ENCODE data around the gene ABLIM1.

ABLIM1 gene

DNA sequence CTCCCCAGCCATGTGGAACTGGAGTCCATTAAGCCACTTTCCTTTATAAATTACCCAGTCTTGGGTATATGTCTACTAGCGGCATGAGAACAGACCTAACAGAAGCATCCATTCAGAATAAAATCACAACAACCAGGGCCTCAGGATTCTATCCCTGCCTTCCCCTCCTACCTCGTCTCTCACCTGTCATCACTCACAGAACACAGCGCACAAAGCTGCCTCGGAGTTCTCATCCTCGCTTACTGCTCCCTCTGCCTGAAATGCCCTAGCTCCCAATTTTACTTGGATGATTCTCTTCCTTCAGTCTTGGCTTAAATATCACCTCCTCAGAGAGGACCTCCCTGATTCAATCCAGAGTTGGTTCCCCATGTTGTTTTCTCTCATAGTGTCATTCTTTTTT lies 183.1 kb downstream of the ABLIM1 start:
- no peak for DNase-seq (ENCODE audit: low read depth)
- TF ChIP-seq, protein P1, sequence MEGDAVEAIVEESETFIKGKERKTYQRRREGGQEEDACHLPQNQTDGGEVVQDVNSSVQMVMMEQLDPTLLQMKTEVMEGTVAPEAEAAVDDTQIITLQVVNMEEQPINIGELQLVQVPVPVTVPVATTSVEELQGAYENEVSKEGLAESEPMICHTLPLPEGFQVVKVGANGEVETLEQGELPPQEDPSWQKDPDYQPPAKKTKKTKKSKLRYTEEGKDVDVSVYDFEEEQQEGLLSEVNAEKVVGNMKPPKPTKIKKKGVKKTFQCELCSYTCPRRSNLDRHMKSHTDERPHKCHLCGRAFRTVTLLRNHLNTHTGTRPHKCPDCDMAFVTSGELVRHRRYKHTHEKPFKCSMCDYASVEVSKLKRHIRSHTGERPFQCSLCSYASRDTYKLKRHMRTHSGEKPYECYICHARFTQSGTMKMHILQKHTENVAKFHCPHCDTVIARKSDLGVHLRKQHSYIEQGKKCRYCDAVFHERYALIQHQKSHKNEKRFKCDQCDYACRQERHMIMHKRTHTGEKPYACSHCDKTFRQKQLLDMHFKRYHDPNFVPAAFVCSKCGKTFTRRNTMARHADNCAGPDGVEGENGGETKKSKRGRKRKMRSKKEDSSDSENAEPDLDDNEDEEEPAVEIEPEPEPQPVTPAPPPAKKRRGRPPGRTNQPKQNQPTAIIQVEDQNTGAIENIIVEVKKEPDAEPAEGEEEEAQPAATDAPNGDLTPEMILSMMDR (IDR thresholded peaks at IDR 0.05; ENCODE audit: low read length, missing control alignments): no peak

DNA sequence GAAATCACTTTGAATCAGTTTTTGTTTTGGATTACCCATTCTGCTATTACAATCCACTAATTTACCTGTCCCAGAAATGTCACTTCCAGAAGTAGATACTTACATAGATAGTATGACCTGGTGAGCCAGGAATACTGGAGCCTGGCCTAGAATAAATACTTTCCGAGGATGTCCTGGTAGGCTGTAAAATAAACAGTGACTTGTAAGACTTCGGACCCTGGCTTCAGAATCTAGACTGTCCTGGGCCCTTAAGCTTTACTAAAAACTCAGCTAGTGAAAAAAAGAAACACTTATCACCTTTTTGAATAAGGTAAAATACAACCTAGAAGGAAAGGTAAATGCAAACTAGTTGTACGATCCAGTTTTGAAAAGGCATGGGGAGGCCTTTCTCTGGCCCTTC lies 184.3 kb downstream of the ABLIM1 start:
- no peak overlapping the region for H3K4me3 ChIP-seq (replicated peaks; ENCODE audit: low read depth, low read length)
- TF ChIP-seq, protein P1 (IDR thresholded peaks at IDR 0.05; ENCODE audit: low read length, missing control alignments): no peak
- DNase-seq (ENCODE audit: low read depth): no peak

More for the DNA sequence above, 183.1 kb downstream of the ABLIM1 start:
- H3K4me3 ChIP-seq (replicated peaks; ENCODE audit: low read depth, low read length): no peak overlapping the region

DNA sequence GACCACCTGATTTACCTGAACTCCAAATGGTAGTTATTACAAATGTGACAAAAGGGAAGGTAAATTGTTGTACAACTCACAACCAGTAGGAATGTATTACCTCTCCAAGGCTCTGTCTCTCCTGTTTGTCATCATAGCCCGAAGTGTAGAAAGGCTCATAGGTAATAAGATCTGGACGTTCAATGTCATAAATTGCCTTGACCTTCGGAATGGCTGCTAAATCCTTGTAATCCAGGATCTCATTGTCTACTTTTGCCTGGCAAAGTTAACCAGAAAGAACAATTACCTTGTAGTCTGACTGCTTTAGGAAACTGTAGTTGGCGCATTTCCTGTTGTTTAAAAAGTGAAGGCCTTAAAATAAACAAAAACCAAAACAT lies 185.2 kb downstream of the ABLIM1 start:
- TF ChIP-seq, protein P1 (IDR thresholded peaks at IDR 0.05; ENCODE audit: low read length, missing control alignments): no peak
- no peak for DNase-seq (ENCODE audit: low read depth)
- no peak overlapping the region for H3K4me3 ChIP-seq (replicated peaks; ENCODE audit: low read depth, low read length)

DNA sequence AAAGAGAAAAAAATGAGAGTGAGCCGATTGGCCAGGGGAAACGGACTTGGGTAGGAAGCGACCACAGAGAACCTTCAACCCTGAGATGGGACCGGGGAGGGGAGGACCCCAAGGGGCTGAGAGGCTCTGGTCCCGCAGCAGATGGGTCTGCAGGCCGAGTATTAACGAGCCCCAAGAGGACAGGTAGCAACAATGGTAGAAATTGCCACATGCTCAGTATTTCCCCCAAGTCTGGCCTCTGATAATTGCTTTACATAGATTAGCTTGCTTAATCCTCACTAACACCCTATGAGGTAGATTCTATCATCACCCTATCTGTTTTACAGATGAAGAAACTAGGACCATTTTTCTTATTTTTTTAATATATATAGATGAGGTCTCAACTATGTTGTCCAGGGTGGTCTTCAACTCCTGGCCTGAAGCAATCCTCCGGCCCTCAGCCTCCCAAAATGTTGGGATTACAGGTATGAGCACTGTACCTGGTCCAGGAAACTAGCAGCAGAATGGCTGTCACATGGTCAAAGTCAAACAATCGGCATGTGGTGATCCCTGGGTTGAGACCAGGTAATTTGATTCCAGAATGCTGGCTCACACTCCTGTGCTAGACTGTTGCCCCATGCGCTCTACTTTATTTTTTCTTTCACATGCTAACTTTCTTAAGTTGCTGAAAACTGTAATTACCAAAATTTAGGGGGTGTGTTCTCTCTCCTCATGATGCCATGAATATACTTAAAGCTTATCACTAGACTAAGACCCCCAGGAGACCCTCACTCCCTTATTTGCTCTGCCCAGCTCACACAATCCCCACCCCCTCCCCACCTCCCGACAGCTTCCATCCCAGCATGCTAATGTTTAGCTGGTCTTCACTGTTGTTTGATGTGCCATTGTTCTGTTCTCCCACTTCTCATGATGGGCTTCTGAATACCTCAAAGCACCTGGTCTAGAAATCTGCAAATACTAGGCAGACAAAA lies 185.9 kb downstream of the ABLIM1 start:
- no peak for DNase-seq (ENCODE audit: low read depth)
- TF ChIP-seq, protein P1 (IDR thresholded peaks at IDR 0.05; ENCODE audit: low read length, missing control alignments): no peak
- no peak overlapping the region for H3K4me3 ChIP-seq (replicated peaks; ENCODE audit: low read depth, low read length)

DNA sequence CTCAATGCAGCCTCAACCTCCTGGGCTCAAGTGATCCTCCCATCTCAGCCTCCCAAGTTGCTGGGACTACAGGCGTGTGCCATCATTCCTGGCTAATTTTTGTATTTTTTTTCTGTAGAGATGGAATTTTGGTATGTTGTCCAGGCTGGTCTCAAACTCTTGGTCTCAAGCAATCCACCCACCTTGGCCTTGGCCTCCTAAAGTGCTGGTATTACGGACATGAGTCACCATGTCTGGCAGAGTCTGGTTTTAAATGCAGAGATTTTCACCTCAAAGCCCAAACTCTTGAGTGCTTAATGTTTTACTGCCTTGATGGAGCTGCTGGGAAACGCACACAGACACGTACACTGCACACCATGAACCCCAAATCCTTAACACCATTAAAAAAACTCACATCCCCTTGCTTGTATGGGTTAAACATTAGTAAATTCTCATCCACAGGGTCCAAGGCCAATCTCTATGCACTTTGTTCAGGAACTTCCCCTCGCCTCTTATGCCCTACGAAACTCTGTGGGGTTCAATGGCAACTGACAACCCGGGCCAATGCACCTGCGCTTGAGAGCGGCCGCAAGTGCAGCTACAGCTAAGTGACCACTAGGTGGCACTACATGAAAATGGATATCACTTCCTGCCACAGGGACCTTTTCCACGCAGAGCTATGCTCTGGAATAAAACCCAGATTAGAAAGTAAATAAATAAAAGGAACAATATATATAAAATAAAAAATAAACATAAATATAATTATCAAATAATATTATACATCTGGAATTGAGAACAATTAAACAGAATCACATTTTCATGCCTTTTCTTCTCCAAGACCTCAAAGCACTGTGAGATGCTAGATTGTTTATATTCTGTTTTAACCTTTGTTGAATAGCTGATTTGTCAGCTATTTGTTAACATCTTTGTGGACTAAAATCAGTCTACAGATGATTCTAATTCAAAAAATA lies 186.8 kb downstream of the ABLIM1 start:
- TF ChIP-seq, protein P1 (IDR thresholded peaks at IDR 0.05; ENCODE audit: low read length, missing control alignments): peak; percentile 88
- peak; percentile 84 for DNase-seq (ENCODE audit: low read depth)
- H3K4me3 ChIP-seq (replicated peaks; ENCODE audit: low read depth, low read length): no peak overlapping the region

DNA sequence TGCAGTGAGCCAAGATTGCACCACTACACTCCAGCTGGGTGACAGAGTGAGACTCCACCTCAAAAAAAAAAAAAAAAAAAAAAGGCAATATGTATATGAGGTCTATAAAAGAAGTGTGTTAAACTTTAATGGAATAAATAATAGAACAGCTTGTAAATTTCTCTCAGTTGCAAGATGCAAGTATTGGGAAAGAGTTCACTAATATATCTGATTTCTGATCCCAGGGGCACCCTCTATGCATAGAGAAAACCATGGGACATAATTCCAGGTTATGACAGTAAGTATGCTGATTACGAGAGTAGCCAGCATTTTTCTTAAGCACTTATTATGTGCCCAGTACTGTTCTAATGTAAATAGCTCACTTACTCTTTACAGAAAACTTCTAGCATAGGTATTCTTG lies 187.7 kb downstream of the ABLIM1 start:
- TF ChIP-seq, protein P1 (IDR thresholded peaks at IDR 0.05; ENCODE audit: low read length, missing control alignments): no peak
- no peak for DNase-seq (ENCODE audit: low read depth)

More for the DNA sequence above, 187.7 kb downstream of the ABLIM1 start:
- no peak overlapping the region for H3K4me3 ChIP-seq (replicated peaks; ENCODE audit: low read depth, low read length)

Data from fibroblast of pulmonary artery (primary cell).